Left lung (tissue), 10 donors: Measurements from ENCODE around the gene XPR1. TPM values are rescaled to one million over a fixed set of nuclear protein-coding genes. Genes with fewer than 3 reads are reported as not detected.

Experiments
- ATAC-seq: fragments of 200-7000 bp; cut with Tn5 transposase; one replicate; pipeline ENCODE4 v1.9.1; 2020; ENCODE audit warnings: moderate library complexity
- DNase-seq, 4 donors: peaks; one replicate each; pipeline ENCODE4 v3.0.0-alpha.2; 2013 to 2020
- H3K27ac ChIP-seq, 2 donors: fragments of 200-600 bp; sonication (generic) in 1 of 2; one replicate each; pipeline versions ENCODE4 v1.5.0 to v1.8.0; 2020 to 2021
- H3K27me3 ChIP-seq, 2 donors: fragments of 200-600 bp; sonication (generic) in 1 of 2; one replicate each; pipeline versions ENCODE4 v1.5.0 to v1.8.0; 2020 to 2021
- H3K36me3 ChIP-seq, 2 donors: fragments of 200-600 bp; sonication (generic) in 1 of 2; one replicate each; pipeline versions ENCODE4 v1.5.0 to v1.8.0; 2020 to 2021
- H3K4me1 ChIP-seq, 2 donors: fragments of 200-600 bp; one replicate each; pipeline ENCODE4 v1.8.0; 2021
- H3K4me3 ChIP-seq, 2 donors: fragments of 200-600 bp; sonication (generic) in 1 of 2; one replicate each; pipeline versions ENCODE4 v1.5.0 to v1.8.0; 2020 to 2021; ENCODE audit warnings: mild to moderate bottlenecking in 1 of 2
- H3K9me3 ChIP-seq, 2 donors: fragments of 200-600 bp; sonication (generic) in 1 of 2; one replicate each; pipeline versions ENCODE4 v1.5.0 to v1.8.0; 2020 to 2021
- CTCF ChIP-seq, 2 donors: fragments of 200-600 bp; sonication (generic) in 1 of 2; IDR thresholded peaks; one replicate each; pipeline versions ENCODE4 v1.5.0 to v1.8.0; 2021; ENCODE audit warnings: antibody characterized with exemption in 2 of 2
- intact Hi-C, 2 donors: fragments of 100-400 bp; cut with DNase I; formaldehyde crosslinking; loops; one replicate each; pipeline versions ENCODE4 v1.11.2 to v1.14.2; 2022
- polyA plus RNA-seq, 6 donors: library from polyadenylated mRNA; unstranded; fragments of 120-200 nt; gene quantifications; one replicate each; pipeline ENCODE4 v1.2.1, GENCODE V29; 2013; ENCODE audit not compliant: insufficient read length in 6 of 6
- total RNA-seq, 2 donors: library from RNA; stranded (reverse); fragmentation: NEBNext Ultra II Directional; extraction: Animal tissue kit (Norgen Biotek cat#: 25700); gene quantifications; one replicate each; pipeline ENCODE4 v1.2.1, GENCODE V29; 2021
- donor health status: DM: no; HTN: yes; CAD: no.
- donor health status: DM: no; HTN: no; CAD: no.

Gene XPR1
- total and polyA plus RNA-seq, 8 donors = 24.6 to 34.2 (median 27.8) TPM

GRCh38 chr1:180842052-180842451 lies 210.2 kb downstream of the XPR1 start:
- intact Hi-C loops = no loop called here
- Histone ChIP-seq H3K4me3 (no peak overlapping the region), H3K4me1 (no peaks in the 10 kb centered on the region), H3K27ac (no peak overlapping the region), H3K27me3 (no peaks in the 10 kb centered on the region), H3K9me3 (peaks cover 0 to 3% of the 10 kb centered on the region in 2 donors), H3K36me3 (no peaks in the 10 kb centered on the region)
- DNase-seq = peak in 1 of 4 donors; percentile 21
- no peak for TF ChIP-seq CTCF (IDR thresholded peaks at IDR 0.05)
- ATAC-seq = no peak

- H3K36me3 ChIP-seq = no peaks in the 10 kb centered on the region
Observed at GRCh38 chr1:180842491-180843275, 210.9 kb downstream of the XPR1 start.

GRCh38 chr1:180845352-180845751 lies 213.5 kb downstream of the XPR1 start:
- Histone ChIP-seq H3K9me3 (no peaks in the 10 kb centered on the region), H3K4me3 (no peak overlapping the region), H3K27ac (no peak overlapping the region), H3K27me3 (no peaks in the 10 kb centered on the region), H3K4me1 (no peaks in the 10 kb centered on the region), H3K36me3 (no peaks in the 10 kb centered on the region)
- DNase-seq (no peak), ATAC-seq (no peak)
- TF ChIP-seq CTCF (IDR thresholded peaks at IDR 0.05) = no peak
- intact Hi-C loops = no loop called here

More at GRCh38 chr1:180842491-180843275, 210.9 kb downstream of the XPR1 start:
- no peak for ATAC-seq
- Histone ChIP-seq H3K9me3 (peaks cover 0 to 3% of the 10 kb centered on the region in 2 donors), H3K27ac (no peak overlapping the region), H3K4me1 (no peaks in the 10 kb centered on the region), H3K27me3 (no peaks in the 10 kb centered on the region), H3K4me3 (no peak overlapping the region)
- TF ChIP-seq CTCF (IDR thresholded peaks at IDR 0.05) = no peak
- DNase-seq = peak in 1 of 4 donors; percentile 16
- intact Hi-C loops = no loop called here

- no peaks in the 10 kb centered on the region for H3K9me3 ChIP-seq
- H3K4me1 ChIP-seq = no peaks in the 10 kb centered on the region
- ATAC-seq = no peak
- intact Hi-C loops = no loop called here
- no peak for TF ChIP-seq CTCF (IDR thresholded peaks at IDR 0.05)
- no peak for DNase-seq
- H3K27me3 ChIP-seq = no peaks in the 10 kb centered on the region
- no peaks in the 10 kb centered on the region for H3K36me3 ChIP-seq
- no peak overlapping the region for H3K27ac ChIP-seq
- H3K4me3 ChIP-seq = no peak overlapping the region
Observed at GRCh38 chr1:180848191-180848590, 216.4 kb downstream of the XPR1 start.

- no peak overlapping the region for H3K4me3 ChIP-seq
- DNase-seq (peak in 1 of 4 donors; percentile 42), ATAC-seq (no peak)
- TF ChIP-seq CTCF (IDR thresholded peaks at IDR 0.05) = no peak
- no peaks in the 10 kb centered on the region for H3K27me3 ChIP-seq
- H3K36me3 ChIP-seq = no peaks in the 10 kb centered on the region
- peaks cover 0 to 2% of the 10 kb centered on the region in 2 donors for H3K4me1 ChIP-seq
- H3K9me3 ChIP-seq = no peaks in the 10 kb centered on the region
- intact Hi-C loops = no loop called here
- H3K27ac ChIP-seq = no peak overlapping the region
Observed at GRCh38 chr1:180849031-180849775, 217.4 kb downstream of the XPR1 start.
